Measurements from ENCODE around the gene ANXA4. TPM values are rescaled to one million over a fixed set of nuclear protein-coding genes. Genes with fewer than 3 reads are reported as not detected.
"Not testable (repeated sequence)": the region's sequence is repeated elsewhere in the genome, so short reads cannot be mapped to it uniquely, and the experiment has no call there.

ANXA4 gene
- total and polyA plus RNA-seq, 2 of the 13 experiments (the other 11 are each of a cell fraction or from before 2014, with no cell fraction given): 155 to 168 TPM

DNA sequence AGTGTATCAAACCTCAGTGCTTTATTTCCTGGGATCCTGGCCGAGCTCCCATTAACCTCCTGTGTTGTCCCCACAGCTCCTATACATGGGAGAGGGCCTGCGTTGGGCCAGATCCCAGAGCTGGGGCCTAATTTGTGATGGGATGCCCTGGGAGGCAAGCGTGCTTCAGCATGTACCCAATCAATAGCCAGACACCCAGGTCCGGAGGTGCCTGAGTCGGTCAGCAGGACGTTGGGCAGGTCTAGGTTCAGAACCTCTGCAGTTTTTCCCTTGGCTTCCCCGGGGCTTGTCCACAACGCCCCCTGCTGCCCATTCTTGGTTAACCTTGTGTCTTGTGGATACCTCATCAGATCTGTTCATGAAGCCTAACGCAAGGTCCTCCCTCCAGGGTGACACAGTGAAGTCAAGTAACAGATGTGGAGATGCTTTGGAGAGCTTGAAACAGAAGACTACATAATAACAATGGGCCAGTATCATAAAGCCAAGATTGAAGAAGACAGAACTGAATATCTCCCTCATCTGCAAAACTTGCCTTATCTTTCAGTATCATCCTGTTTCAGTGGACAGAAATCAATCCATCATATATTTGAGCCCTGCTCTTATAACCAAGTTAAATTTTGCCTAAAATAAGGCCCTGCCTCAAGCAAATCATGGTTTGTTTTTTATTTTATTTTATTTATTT is 27.3 kb upstream of the ANXA4 start (continued):
- TF ChIP-seq, protein P1, sequence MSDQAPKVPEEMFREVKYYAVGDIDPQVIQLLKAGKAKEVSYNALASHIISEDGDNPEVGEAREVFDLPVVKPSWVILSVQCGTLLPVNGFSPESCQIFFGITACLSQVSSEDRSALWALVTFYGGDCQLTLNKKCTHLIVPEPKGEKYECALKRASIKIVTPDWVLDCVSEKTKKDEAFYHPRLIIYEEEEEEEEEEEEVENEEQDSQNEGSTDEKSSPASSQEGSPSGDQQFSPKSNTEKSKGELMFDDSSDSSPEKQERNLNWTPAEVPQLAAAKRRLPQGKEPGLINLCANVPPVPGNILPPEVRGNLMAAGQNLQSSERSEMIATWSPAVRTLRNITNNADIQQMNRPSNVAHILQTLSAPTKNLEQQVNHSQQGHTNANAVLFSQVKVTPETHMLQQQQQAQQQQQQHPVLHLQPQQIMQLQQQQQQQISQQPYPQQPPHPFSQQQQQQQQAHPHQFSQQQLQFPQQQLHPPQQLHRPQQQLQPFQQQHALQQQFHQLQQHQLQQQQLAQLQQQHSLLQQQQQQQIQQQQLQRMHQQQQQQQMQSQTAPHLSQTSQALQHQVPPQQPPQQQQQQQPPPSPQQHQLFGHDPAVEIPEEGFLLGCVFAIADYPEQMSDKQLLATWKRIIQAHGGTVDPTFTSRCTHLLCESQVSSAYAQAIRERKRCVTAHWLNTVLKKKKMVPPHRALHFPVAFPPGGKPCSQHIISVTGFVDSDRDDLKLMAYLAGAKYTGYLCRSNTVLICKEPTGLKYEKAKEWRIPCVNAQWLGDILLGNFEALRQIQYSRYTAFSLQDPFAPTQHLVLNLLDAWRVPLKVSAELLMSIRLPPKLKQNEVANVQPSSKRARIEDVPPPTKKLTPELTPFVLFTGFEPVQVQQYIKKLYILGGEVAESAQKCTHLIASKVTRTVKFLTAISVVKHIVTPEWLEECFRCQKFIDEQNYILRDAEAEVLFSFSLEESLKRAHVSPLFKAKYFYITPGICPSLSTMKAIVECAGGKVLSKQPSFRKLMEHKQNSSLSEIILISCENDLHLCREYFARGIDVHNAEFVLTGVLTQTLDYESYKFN (CRISPR knock-in tag; conservative IDR thresholded peaks at IDR 0.05): 0 out of 2 replicates have a peak, but pooled peaks have one; percentile 25
- TF ChIP-seq, protein P2, sequence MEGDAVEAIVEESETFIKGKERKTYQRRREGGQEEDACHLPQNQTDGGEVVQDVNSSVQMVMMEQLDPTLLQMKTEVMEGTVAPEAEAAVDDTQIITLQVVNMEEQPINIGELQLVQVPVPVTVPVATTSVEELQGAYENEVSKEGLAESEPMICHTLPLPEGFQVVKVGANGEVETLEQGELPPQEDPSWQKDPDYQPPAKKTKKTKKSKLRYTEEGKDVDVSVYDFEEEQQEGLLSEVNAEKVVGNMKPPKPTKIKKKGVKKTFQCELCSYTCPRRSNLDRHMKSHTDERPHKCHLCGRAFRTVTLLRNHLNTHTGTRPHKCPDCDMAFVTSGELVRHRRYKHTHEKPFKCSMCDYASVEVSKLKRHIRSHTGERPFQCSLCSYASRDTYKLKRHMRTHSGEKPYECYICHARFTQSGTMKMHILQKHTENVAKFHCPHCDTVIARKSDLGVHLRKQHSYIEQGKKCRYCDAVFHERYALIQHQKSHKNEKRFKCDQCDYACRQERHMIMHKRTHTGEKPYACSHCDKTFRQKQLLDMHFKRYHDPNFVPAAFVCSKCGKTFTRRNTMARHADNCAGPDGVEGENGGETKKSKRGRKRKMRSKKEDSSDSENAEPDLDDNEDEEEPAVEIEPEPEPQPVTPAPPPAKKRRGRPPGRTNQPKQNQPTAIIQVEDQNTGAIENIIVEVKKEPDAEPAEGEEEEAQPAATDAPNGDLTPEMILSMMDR (CRISPR knock-in tag; IDR thresholded peaks at IDR 0.05): peak; percentile 98
- TF ChIP-seq NFKBIZ (CRISPR knock-in tag; IDR thresholded peaks at IDR 0.05) (0 out of 2 replicates have a peak, but pooled peaks have one; percentile 35), RAD21 (CRISPR knock-in tag; IDR thresholded peaks at IDR 0.05) (peak; percentile 88), ZMYM4 (CRISPR knock-in tag; IDR thresholded peaks at IDR 0.05) (peak; percentile 28; the same call in 1 of the 2 replicates), RXRA (CRISPR knock-in tag; IDR thresholded peaks at IDR 0.05) (0 out of 2 replicates have a peak, but pooled peaks have one; percentile 36), KLF11 (CRISPR knock-in tag; IDR thresholded peaks at IDR 0.05) (0 out of 2 replicates have a peak, but pooled peaks have one; percentile 35), ZNF263 (CRISPR knock-in tag; IDR thresholded peaks at IDR 0.05) (peak; percentile 27; the same call in 1 of the 2 replicates), ELF3 (CRISPR knock-in tag; IDR thresholded peaks at IDR 0.05) (peak; percentile 60), HMG20A (CRISPR knock-in tag; IDR thresholded peaks at IDR 0.05; ENCODE audit: borderline replicate concordance) (peak; percentile 39; the same call in 1 of the 2 replicates), GATAD2A (CRISPR knock-in tag; IDR thresholded peaks at IDR 0.05) (0 out of 2 replicates have a peak, but pooled peaks have one; percentile 55), ZNF782 (CRISPR knock-in tag; IDR thresholded peaks at IDR 0.05; ENCODE audit: borderline replicate concordance) (0 out of 2 replicates have a peak, but pooled peaks have one; percentile 59), ZNF629 (CRISPR knock-in tag; conservative IDR thresholded peaks at IDR 0.05) (peak; percentile 20; the same call in 1 of the 2 replicates), XRCC5 (optimal IDR thresholded peaks at IDR 0.05; ENCODE audit: low read length) (peak; percentile 87), HOXA5 (CRISPR knock-in tag; IDR thresholded peaks at IDR 0.05) (peak; percentile 77; the same call in 1 of the 2 replicates), SOX13 (CRISPR knock-in tag; conservative IDR thresholded peaks at IDR 0.05 in 1 of 2, IDR thresholded peaks at IDR 0.05 in 1 of 2) (0 out of 4 replicates have a peak, but pooled peaks of 1 of the 2 experiments have one; percentile 34)
- TF ChIP-seq, protein P3, sequence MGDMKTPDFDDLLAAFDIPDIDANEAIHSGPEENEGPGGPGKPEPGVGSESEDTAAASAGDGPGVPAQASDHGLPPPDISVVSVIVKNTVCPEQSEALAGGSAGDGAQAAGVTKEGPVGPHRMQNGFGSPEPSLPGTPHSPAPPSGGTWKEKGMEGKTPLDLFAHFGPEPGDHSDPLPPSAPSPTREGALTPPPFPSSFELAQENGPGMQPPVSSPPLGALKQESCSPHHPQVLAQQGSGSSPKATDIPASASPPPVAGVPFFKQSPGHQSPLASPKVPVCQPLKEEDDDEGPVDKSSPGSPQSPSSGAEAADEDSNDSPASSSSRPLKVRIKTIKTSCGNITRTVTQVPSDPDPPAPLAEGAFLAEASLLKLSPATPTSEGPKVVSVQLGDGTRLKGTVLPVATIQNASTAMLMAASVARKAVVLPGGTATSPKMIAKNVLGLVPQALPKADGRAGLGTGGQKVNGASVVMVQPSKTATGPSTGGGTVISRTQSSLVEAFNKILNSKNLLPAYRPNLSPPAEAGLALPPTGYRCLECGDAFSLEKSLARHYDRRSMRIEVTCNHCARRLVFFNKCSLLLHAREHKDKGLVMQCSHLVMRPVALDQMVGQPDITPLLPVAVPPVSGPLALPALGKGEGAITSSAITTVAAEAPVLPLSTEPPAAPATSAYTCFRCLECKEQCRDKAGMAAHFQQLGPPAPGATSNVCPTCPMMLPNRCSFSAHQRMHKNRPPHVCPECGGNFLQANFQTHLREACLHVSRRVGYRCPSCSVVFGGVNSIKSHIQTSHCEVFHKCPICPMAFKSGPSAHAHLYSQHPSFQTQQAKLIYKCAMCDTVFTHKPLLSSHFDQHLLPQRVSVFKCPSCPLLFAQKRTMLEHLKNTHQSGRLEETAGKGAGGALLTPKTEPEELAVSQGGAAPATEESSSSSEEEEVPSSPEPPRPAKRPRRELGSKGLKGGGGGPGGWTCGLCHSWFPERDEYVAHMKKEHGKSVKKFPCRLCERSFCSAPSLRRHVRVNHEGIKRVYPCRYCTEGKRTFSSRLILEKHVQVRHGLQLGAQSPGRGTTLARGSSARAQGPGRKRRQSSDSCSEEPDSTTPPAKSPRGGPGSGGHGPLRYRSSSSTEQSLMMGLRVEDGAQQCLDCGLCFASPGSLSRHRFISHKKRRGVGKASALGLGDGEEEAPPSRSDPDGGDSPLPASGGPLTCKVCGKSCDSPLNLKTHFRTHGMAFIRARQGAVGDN (CRISPR knock-in tag; IDR thresholded peaks at IDR 0.05): peak; percentile 55
- TF ChIP-seq SOX13 (IDR thresholded peaks at IDR 0.05): not testable (repeated sequence)
- TF ChIP-seq, protein P4, sequence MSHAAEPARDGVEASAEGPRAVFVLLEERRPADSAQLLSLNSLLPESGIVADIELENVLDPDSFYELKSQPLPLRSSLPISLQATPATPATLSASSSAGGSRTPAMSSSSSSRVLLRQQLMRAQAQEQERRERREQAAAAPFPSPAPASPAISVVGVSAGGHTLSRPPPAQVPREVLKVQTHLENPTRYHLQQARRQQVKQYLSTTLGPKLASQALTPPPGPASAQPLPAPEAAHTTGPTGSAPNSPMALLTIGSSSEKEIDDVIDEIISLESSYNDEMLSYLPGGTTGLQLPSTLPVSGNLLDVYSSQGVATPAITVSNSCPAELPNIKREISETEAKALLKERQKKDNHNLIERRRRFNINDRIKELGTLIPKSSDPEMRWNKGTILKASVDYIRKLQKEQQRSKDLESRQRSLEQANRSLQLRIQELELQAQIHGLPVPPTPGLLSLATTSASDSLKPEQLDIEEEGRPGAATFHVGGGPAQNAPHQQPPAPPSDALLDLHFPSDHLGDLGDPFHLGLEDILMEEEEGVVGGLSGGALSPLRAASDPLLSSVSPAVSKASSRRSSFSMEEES (CRISPR knock-in tag; IDR thresholded peaks at IDR 0.05): peak; percentile 61; the same call in 1 of the 2 replicates

Data from HepG2 (cell line).